Stimulated activated CD8-positive, alpha-beta memory T cell treated with anti-CD3 and anti-CD28 coated beads, Interleukin-15, amount 100 ng/mL, for 48 hours (primary cell): ENCODE results near the gene NEUROD1.

Source experiments
- DNase-seq, 2 donors: peaks; one replicate each; pipeline ENCODE4 v3.0.0-alpha.2; 2020; ENCODE audit warnings: low read depth in 2 of 2

Gene NEUROD1

DNA sequence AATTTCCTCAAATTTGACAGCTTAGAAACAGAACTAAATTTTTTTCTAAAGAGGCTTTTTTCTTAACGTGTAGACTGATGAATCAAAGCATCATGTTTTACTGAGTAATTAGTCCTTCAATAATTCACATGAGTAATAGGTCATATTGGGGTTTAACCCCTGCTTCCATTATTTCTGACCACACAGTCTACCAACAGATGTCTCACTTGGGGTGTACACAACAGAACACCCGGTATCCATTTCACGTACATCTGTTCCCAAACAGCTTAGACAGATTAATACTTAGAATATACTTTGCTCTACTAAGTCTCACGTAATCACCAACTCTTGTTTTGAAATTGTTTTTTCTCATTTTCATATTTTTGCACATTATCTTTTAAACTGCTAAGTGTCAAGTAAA is 38.2 kb downstream of the NEUROD1 start:
- no peak for DNase-seq

DNA sequence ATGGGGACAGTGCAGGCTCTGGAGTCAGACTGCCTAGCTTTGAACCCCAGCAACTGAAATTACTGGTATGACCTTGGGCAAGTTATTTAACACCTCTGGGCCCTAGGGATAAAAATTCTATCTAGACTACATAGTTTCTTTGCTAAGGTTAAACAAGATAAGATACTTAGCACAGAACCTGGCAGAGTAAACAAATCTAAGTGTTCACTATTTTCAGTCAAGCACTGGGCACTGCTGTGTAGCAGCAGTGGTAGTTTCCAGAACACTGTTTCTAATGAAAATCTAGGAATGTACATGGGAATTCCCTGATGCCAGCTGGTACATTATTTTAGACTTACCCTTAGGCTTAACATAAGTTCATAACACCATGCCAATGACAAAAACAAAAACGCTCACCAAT is 40.6 kb downstream of the NEUROD1 start:
- no peak for DNase-seq

- no peak for DNase-seq
Observed at GRCh38 chr2:181632733-181633401, 47.5 kb downstream of the NEUROD1 start.

DNA sequence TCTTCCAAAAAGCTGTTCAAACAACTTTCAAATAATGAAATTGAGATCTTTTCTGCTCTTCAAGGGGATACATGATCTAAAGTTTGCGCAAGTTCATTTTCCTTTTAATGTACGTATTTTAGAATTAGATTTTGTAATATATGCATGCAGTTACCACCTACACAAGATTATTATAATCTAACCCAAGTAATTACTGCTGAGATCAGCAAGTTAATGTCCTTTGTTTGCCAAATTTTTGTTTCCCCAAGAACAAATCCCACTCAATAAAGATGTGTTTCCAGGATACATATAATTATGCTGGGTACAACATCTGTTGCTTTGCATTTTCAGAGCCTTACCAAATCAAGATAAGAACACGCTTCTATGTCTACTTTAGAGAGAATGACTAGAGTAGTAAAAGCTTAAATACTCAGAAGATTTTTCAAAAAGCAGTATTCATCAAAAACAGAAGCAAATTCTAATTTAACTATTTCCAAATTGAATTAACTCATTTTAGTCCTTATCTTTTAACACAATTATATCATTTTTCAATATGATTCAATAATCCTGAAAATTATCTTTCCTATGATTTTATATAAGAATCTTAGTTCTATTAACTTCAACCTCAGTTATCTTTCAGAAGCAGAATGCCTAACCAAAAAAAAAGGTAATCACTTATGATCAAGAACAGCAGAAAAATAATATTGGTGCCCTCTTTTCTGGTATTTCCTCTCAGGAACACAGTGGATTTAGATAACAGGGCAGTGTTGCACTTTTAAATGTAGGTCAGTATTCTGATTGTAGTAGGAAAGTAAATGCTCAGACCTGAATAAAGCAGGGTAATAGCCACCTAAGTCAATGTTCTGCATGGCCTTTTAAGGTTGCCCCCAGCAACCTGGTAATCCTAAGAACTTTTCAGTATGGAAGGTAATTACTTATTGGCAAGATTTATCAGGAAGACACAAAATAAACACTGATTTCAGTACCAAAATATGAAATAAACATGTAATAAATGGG is 51.4 kb downstream of the NEUROD1 start:
- DNase-seq = no peak

GRCh38 chr2:181627545-181627944 is 52.8 kb downstream of the NEUROD1 start:
- no peak for DNase-seq

GRCh38 chr2:181626671-181627070 is 53.6 kb downstream of the NEUROD1 start:
- DNase-seq = no peak
